HUES48 (cell line): ENCODE measurements around the gene DHRS2.
"Not testable (repeated sequence)": the region's sequence is repeated elsewhere in the genome, so short reads cannot be mapped to it uniquely, and the experiment has no call there.

Experiments used
- H3K27ac ChIP-seq: one replicate; pipeline ENCODE4 v1.7.0; 2013; ENCODE audit warnings: low read depth, low read length, inconsistent platforms
- H3K27me3 ChIP-seq: 2 replicates; pipeline ENCODE4 v1.6.1; 2013; ENCODE audit warnings: mild to moderate bottlenecking, low read length; ENCODE audit not compliant: control insufficient read depth, insufficient read depth
- H3K36me3 ChIP-seq: 2 replicates; pipeline ENCODE4 v1.6.1; 2013; ENCODE audit warnings: low read length; ENCODE audit not compliant: control insufficient read depth, insufficient read depth
- H3K4me1 ChIP-seq: 2 replicates; pipeline ENCODE4 v1.6.1; 2013; ENCODE audit warnings: mild to moderate bottlenecking, low read length; ENCODE audit not compliant: control insufficient read depth, insufficient read depth
- H3K4me3 ChIP-seq: 2 replicates; pipeline ENCODE4 v1.5.1; 2013; ENCODE audit warnings: mild to moderate bottlenecking, low read depth, low read length
- H3K9ac ChIP-seq: 2 replicates; pipeline ENCODE4 v1.6.1; 2013; ENCODE audit warnings: mild to moderate bottlenecking, low read depth, low read length, moderate library complexity
- H3K9me3 ChIP-seq: 2 replicates; pipeline ENCODE4 v1.6.1; 2013; ENCODE audit warnings: low read length; ENCODE audit not compliant: control insufficient read depth, insufficient read depth

DHRS2 gene

DNA sequence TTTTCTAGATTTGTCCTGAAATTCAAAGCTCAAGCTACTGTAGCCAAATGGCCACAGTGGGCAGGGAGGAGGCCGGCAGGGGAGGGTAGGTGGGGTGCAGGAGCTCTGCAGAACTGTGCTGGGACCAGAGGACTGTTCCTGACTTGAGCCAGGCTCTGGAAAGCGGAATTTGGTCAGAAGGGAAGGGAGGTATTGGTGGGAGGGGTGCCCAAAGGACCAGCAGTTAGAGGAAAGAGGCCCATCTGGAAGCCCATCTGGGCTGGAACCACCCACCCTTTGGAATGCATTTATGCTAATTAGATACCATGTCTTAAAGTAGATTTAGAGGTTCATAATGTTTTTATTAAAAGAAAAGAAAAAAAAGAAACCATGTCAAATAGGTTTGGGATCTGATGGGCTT is 33.1 kb upstream of the DHRS2 start:
- H3K4me1 ChIP-seq = no peaks in the 10 kb centered on the region
- H3K9me3 ChIP-seq = no peaks in the 10 kb centered on the region
- no peak overlapping the region for H3K4me3 ChIP-seq
- no peaks in the 10 kb centered on the region for H3K27me3 ChIP-seq
- no peak overlapping the region for H3K27ac ChIP-seq
- no peak overlapping the region for H3K9ac ChIP-seq
- no peaks in the 10 kb centered on the region for H3K36me3 ChIP-seq

DNA sequence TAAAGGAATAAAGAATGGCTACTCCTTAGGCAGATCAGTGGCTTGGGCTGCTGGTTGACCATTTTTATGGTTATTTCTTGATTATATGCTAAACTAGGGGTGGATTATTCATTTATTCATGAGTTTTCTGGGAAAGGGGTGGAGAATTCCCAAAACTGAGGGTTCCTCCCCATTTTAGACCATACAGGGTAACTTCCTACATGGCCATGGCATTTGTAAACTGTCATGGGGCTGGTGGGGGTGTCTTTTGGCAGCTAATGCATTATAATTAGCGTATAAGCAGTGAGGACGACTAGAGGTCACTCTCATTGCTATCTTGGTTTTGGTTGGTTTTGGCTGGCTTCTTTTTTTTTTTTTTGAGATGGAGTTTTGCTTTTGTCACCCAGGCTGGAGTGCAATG is 32.0 kb upstream of the DHRS2 start:
- Histone ChIP-seq H3K27ac (no peak overlapping the region), H3K9me3 (no peaks in the 10 kb centered on the region), H3K4me1 (no peaks in the 10 kb centered on the region)

DNA sequence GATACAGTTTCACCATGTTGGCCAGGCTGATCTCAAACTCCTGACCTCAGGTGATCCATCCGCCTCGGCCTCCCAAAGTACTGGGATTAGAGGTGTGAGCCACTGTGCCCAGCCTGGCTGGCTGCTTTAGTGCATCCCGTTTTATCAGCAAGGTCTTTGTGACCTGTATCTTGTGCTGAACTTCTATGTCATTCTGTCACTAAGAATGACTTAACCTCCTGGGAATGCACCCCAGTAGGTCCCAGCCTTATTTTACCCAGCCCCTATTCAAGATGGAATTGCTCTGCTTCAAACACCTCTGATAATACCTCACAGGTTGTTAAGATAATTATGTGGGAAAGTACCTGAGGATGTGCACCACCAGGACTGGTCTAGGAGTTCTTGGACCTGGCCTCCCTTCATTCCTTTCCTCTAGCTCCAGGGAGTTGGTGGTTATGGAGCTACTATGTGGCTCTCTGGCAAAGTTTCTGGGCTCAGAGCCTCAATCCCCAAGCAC is 31.4 kb upstream of the DHRS2 start:
- Histone ChIP-seq H3K9ac (no peak overlapping the region), H3K27me3 (no peaks in the 10 kb centered on the region), H3K36me3 (no peaks in the 10 kb centered on the region), H3K4me3 (no peak overlapping the region), H3K9me3 (no peaks in the 10 kb centered on the region), H3K4me1 (no peaks in the 10 kb centered on the region), H3K27ac (no peak overlapping the region)

More for the DNA sequence above, 32.0 kb upstream of the DHRS2 start:
- Histone ChIP-seq H3K9ac (no peak overlapping the region), H3K36me3 (no peaks in the 10 kb centered on the region), H3K4me3 (no peak overlapping the region), H3K27me3 (no peaks in the 10 kb centered on the region)

DNA sequence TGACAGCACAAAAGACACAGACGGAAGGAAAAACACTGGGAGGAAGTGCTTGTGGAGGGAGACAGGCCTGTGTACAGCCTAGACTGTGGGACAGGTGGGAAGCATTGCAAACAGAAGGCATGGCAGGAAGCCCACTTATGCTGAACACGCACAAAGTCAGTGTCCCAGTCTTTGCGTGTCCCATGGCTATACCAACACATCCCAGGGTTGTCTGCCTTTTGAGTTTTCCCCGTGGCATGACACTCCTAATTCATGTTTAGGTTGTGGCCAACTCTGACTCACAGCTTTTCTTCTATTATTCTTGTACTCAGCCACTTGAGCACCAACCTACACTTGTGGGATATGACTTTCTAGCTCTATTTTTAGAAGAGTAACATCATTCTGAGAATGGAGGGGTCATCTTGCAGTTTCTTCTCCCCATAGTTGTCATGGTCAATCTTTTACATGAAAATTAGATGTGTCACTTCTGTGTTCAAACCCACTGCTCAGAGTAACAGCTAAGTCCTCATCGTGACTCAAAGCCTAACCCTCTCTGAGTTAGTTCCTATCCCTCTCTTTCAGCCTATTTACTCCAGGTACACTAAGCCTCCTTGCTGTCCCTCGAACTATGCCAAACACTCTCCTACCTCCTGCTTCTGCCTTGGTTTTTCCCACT is 30.1 kb upstream of the DHRS2 start:
- Histone ChIP-seq H3K9me3 (no peaks in the 10 kb centered on the region), H3K27ac (no peak overlapping the region), H3K9ac (no peak overlapping the region), H3K36me3 (no peaks in the 10 kb centered on the region), H3K27me3 (no peaks in the 10 kb centered on the region), H3K4me1 (no peaks in the 10 kb centered on the region), H3K4me3 (no peak overlapping the region)

- Histone ChIP-seq H3K36me3 (no peaks in the 10 kb centered on the region), H3K27me3 (no peaks in the 10 kb centered on the region), H3K27ac (no peak overlapping the region), H3K9me3 (no peaks in the 10 kb centered on the region), H3K4me1 (no peaks in the 10 kb centered on the region), H3K9ac (no peak overlapping the region), H3K4me3 (no peak overlapping the region)
Measured at GRCh38 chr14:23608454-23608853, 27.7 kb upstream of the DHRS2 start.

DNA sequence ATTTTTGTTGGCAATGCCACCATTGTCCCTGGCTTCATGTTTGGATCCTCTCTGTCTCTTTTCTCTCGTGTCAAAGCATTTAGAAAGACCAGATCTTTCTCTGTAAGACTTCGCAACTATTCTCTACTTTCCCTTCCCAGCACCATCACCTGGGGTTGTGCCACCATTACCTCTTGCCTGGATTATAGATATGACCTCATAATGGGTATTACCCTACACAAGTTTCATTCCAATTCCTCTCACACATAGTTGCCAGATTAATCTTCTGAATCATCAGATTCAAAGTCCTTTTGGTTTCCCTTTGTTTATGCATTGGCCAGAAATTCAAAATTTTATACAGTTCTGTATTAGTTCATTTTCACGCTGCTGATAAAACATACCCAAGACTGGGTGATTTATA is 27.2 kb upstream of the DHRS2 start:
- Histone ChIP-seq H3K4me3 (no peak overlapping the region), H3K27ac (no peak overlapping the region), H3K9me3 (no peaks in the 10 kb centered on the region), H3K36me3 (no peaks in the 10 kb centered on the region), H3K27me3 (no peaks in the 10 kb centered on the region), H3K9ac (no peak overlapping the region), H3K4me1 (no peaks in the 10 kb centered on the region)

DNA sequence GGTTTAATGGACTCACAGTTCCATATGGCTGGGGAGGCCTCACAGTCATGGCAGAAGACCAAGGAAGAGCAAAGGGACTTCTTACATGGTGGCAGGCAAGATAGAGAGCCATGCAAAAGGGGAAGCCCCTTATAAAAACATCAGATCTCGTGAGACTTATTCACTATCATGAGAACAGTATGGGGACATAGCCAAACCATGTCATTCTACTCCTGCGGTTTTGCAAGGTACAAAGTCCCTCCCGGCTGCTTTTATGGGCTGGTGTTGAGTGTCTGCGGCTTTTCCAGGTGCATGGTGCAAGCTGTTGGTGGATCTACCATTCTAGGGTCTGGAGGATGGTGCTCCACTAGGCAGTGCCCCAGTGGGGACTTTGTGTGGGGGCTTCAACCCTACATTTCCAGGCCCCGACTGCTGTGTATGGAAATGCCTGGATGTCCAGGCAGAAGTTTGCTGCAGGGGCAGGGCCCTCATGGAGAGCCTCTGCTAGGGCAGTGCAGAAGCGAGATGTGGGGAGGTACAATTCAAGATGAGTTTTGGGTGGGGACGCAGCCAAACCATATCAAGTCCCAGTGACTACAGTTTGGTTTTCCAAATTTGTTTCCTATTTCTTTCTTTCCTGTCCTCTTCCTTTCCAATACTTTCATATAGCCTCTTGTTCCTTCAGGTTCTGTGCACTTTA is 26.6 kb upstream of the DHRS2 start:
- H3K27ac ChIP-seq, H3K4me1 ChIP-seq, H3K27me3 ChIP-seq, H3K36me3 ChIP-seq, H3K9me3 ChIP-seq, H3K4me3 ChIP-seq, H3K9ac ChIP-seq: not testable (repeated sequence)

GRCh38 chr14:23610090-23610814 is 25.9 kb upstream of the DHRS2 start:
- Histone ChIP-seq H3K27me3 (no peaks in the 10 kb centered on the region), H3K9ac (no peak overlapping the region), H3K4me3 (no peak overlapping the region)

DNA sequence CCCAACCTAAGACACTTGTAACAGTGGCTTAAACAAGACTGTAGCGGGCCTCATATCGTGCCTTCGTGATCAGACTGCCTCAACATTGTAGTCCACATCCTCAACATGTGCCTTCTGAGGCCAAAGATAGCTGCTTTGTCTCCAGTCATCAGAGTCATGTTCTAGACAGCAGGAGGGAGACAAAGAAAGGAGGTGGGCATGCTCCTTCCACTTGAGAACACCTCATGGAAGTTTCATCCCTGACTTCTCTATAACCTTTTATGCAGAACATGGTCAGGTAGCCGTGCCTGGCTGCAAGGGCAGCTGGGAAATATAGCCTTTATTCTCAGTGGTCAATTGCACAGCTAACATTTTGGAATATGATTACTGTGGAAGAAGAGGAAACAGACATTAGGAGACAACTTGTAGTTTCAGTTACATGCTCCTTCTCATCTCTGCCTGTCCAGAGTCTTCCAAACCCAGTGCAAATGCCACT is 25.3 kb upstream of the DHRS2 start:
- no peaks in the 10 kb centered on the region for H3K27me3 ChIP-seq
- H3K27ac ChIP-seq = no peak overlapping the region

More at GRCh38 chr14:23610090-23610814, 25.9 kb upstream of the DHRS2 start:
- no peak overlapping the region for H3K27ac ChIP-seq
- no peaks in the 10 kb centered on the region for H3K36me3 ChIP-seq
- no peaks in the 10 kb centered on the region for H3K9me3 ChIP-seq
- H3K4me1 ChIP-seq = no peaks in the 10 kb centered on the region

GRCh38 chr14:23612354-23612732 is 23.8 kb upstream of the DHRS2 start:
- no peak overlapping the region for H3K9ac ChIP-seq
- no peaks in the 10 kb centered on the region for H3K27me3 ChIP-seq
- no peak overlapping the region for H3K4me3 ChIP-seq
- no peaks in the 10 kb centered on the region for H3K36me3 ChIP-seq
- H3K27ac ChIP-seq = no peak overlapping the region
- H3K4me1 ChIP-seq = no peaks in the 10 kb centered on the region
- H3K9me3 ChIP-seq = no peaks in the 10 kb centered on the region

More for the DNA sequence above, 25.3 kb upstream of the DHRS2 start:
- H3K4me1 ChIP-seq = no peaks in the 10 kb centered on the region
- no peak overlapping the region for H3K9ac ChIP-seq
- H3K4me3 ChIP-seq = no peak overlapping the region
- H3K36me3 ChIP-seq = no peaks in the 10 kb centered on the region
- no peaks in the 10 kb centered on the region for H3K9me3 ChIP-seq

DNA sequence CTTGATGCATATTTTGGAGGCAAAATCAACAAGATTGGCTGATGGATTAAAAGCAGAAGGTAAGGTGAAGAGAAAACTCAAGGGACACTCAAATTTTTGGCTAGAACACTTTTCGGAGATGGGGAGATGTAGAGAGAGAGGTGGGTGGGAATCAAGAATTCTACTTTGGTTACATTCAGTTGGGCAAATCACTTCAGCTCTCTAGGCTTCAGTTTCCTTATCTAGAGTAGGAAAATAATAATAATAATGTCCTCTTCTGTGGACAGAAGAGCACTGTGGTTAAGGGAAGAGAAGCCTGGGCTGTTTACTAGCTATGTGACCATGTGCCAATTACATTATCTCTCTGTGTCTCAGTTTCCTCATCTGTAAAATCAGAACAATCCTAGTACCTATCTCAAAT is 23.4 kb upstream of the DHRS2 start:
- Histone ChIP-seq H3K27ac (no peak overlapping the region), H3K9ac (no peak overlapping the region), H3K4me1 (no peaks in the 10 kb centered on the region)

More for the DNA sequence above, 23.4 kb upstream of the DHRS2 start:
- Histone ChIP-seq H3K36me3 (no peaks in the 10 kb centered on the region), H3K4me3 (no peak overlapping the region), H3K9me3 (no peaks in the 10 kb centered on the region), H3K27me3 (no peaks in the 10 kb centered on the region)
